SU-DHL-6 (cell line): ENCODE data around the gene PRDM16.

Source experiments
- CTCF ChIP-seq: fragments of 200-600 bp; sonication (generic); IDR thresholded peaks from one replicate; pipeline ENCODE4 v1.5.1; 2017; ENCODE audit warnings: antibody characterized with exemption, mild to moderate bottlenecking, low read length, moderate library complexity; ENCODE audit not compliant: insufficient read depth, poor library complexity, severe bottlenecking
- EZH2phosphoT487 ChIP-seq: fragments of 200-600 bp; sonication (generic), shearing (Covaris generic); conservative IDR thresholded peaks from 2 replicates; pipeline ENCODE4 v1.6.1; 2018; ENCODE audit warnings: mild to moderate bottlenecking, antibody characterized with exemption, low read length, moderate library complexity, mixed read lengths

DNA sequence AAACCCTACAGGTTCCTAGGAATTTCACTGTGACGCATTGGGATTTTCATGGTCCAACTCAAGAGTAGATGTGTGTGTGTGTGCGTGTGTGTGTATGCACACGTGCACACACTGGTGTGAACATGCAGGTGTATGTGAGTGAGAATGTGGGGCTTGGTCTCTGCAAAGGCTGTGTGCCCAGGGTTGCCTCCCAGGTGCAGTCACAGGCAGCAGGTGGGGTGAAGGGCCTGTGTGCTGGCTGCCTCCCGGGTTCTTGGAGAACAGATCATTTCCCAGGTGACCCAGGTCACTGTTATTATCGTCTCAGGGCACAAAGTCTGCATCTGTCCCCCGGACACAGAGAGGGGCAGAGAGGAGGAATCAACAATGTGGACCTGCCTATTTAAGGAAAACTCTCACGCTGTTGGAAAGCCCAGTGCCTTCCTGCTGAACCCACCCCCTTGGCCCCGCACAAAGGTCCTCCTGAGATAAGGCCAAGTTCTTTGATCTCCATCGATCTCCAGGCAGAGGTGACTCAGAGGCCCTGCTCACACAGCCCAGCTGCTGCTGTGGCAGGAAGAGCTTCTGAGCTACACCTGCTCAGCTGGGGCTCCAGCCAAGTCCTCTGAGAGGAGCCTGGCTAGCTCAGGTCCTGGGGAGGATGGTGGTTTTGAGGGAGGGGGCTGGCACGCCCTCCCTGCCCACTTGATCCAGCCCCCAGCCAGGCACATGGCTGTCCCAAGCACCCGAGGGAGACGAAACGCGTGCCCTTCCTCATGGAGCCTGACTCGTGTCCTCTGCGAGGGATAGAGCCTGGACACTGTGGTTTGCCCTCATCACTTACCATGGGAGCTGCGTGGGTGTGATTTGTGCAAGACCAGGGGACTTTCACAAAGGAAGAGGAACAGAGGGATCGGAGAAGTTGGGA, 251.5 kb downstream of the PRDM16 start:
- no peak for TF ChIP-seq CTCF
- no peak for TF ChIP-seq EZH2phosphoT487
